Fibroblast of pulmonary artery (primary cell): ENCODE results near the gene IFIT1.

ENCODE experiments used
- DNase-seq: peaks from one replicate; pipeline ENCODE4 v3.0.0-alpha.2; 2010; ENCODE audit warnings: low read depth
- H3K4me3 ChIP-seq: replicated peaks from 2 replicates; pipeline ENCODE4 v1.5.1; 2011; ENCODE audit warnings: low read depth, mild to moderate bottlenecking, control low read depth, low read length, moderate library complexity
- TF ChIP-seq, protein P1 (sequence below): IDR thresholded peaks from 2 replicates; pipeline ENCODE4 v1.5.1; 2011; ENCODE audit warnings: mild to moderate bottlenecking, control low read depth, low read length, inconsistent platforms; ENCODE audit errors: missing control alignments

The IFIT1 gene

DNA sequence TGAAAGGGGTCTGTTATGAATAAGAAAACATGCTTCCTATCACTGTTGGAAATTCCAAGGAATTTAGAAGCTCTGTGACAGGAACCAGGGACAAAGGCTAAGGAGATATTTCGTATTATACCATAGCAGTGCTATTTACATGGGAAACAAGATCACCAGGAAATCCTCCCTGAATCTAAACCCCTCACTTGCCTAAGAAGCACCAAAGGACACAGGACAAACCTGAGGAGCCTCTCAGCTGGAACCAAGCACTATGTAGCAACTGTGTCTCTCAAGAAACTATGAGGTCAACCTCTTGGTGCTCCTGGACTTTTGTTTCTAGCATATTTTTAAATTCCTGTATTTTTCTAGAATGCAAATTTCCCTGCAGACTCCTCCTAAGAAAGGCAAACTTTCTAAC lies 35.3 kb upstream of the IFIT1 start:
- DNase-seq: no peak
- TF ChIP-seq, protein P1, sequence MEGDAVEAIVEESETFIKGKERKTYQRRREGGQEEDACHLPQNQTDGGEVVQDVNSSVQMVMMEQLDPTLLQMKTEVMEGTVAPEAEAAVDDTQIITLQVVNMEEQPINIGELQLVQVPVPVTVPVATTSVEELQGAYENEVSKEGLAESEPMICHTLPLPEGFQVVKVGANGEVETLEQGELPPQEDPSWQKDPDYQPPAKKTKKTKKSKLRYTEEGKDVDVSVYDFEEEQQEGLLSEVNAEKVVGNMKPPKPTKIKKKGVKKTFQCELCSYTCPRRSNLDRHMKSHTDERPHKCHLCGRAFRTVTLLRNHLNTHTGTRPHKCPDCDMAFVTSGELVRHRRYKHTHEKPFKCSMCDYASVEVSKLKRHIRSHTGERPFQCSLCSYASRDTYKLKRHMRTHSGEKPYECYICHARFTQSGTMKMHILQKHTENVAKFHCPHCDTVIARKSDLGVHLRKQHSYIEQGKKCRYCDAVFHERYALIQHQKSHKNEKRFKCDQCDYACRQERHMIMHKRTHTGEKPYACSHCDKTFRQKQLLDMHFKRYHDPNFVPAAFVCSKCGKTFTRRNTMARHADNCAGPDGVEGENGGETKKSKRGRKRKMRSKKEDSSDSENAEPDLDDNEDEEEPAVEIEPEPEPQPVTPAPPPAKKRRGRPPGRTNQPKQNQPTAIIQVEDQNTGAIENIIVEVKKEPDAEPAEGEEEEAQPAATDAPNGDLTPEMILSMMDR: no peak
- H3K4me3 ChIP-seq: no peak overlapping the region

DNA sequence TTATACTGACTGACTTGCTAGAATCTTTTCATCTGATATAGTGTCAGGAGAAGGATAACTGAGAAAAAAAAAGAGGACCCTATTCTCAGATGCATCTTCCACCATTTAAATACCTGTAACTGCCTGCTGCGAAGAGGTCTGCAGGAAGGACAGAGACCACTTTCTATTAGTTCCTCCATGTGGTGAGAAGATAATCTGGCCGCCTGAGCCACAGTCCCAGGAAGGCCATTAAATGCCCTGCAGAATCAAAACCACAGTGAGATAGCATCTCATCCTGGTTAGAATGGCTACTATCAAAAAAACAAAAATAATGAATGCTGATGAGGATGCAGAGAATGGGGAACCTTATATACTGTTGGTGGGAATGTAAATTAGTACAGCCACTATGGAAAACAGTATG lies 34.4 kb upstream of the IFIT1 start:
- no peak overlapping the region for H3K4me3 ChIP-seq
- no peak for DNase-seq
- TF ChIP-seq, protein P1: no peak

DNA sequence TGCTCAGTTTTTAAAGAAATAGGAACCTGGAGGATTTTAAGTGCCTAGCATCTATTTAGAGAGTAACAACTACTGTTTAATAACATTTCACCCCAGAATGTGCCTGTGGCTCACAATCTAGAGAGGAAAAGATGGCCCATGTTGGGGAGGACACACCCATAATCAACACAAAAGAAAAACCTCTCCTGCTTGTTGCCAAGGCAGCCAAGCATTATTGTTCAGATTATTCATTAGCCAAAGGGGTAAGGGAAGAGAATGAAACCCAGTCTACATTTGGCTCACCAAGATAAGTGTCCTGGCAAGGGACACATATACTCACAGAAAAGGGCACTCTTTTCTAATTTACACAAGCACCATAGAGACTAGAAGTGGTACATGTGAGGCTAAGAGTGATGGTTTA lies 32.3 kb upstream of the IFIT1 start:
- TF ChIP-seq, protein P1: no peak
- DNase-seq: no peak
- H3K4me3 ChIP-seq: no peak overlapping the region

DNA sequence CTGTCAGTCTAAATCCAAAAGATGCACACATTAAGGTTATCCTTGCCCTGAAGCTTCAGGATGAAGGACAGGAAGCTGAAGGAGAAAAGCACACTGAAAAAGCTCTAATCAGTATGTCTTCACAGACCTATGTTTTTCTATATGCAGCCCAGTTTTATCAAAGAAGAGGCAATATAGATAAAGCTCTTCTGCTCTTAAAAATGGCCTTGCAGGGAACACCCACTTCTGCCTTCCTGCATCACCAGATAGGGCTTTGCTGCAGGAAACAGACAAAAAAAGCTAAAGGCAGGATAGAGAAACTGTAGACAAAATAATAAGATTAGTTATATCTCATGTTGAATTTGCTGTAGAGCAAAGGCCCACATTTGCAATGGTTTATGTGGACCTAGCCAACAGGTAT lies 29.5 kb upstream of the IFIT1 start:
- DNase-seq: no peak
- TF ChIP-seq, protein P1: no peak
- no peak overlapping the region for H3K4me3 ChIP-seq

DNA sequence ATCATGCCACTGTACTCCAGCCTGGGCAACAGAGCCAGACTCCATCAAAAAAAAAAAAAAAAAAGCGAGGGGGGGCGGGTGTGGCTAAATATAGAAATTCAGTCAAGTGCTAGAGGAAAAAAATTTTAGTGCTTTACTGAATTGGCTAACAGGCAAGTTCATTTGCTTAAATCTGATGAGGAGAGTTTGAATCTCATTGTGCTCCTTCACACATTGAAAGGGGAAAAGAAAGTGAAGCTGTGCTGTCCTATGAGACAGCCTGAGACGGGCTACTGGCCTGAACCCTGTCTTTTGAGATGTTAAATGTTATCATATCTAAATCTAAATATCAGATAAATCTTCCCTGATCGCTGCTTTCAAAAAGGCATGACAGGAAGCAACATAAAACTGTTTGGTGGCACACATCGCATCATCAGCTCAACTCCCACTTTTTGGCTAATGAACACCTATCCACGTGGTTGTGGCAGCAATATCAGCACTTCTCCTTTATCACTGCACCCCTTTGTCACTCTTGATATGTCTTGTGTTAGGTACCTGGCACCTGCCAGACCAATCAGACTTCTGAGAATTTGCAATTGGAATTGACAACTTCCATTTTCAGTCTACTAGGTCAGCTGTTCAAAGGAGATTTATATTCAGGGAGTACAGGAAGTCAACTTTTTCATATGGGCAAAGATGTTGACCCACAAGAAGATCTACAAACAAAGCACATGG lies 28.5 kb upstream of the IFIT1 start:
- no peak for DNase-seq
- TF ChIP-seq, protein P1: no peak
- no peak overlapping the region for H3K4me3 ChIP-seq

DNA sequence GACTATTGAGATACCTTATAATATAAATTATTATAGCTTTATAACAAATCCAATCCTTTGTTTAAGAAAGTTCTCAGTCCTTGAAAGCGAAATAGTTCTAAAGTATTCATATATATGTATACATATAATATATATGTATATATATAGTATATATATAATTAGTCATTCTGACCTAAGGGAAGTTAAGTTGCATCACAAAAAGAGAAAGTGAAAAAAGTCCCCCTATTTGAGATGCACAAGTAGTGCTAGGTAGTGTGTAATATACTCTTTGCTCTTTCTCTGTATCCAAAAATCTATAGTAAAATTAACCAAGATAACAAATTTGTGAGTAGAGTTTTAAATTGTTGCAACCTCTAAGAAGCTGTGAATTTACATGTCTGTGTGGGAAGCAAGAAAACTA lies 27.9 kb upstream of the IFIT1 start:
- TF ChIP-seq, protein P1: no peak

DNA sequence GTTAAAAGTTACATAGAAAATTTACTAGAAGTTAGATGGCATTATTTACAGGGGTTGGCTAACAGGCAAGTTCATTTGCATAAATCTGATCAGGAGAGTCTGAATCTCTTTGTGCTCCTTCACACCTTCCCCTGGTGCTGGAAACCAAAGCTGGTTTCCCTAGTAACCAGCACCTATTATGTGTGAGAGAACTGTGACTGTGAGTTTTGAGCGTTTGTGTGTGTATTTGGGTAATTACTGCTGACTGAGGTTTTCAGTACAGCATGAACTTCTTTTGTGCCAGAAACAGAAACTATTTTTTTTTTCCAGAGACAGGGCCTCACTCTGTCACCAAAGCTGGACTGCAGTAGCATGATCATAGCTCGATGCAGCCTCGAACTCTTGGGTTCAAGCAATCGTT lies 24.9 kb upstream of the IFIT1 start:
- TF ChIP-seq, protein P1: no peak
- DNase-seq: no peak
- H3K4me3 ChIP-seq: no peak overlapping the region

More for the DNA sequence above, 27.9 kb upstream of the IFIT1 start:
- H3K4me3 ChIP-seq: no peak overlapping the region
- DNase-seq: no peak
